Peyer's patch (tissue), 4 donors: ENCODE measurements around the gene SYDE1. TPM values are rescaled to one million over a fixed set of nuclear protein-coding genes. Genes with fewer than 3 reads are reported as not detected.

Experiments used
- DNase-seq, 3 donors: peaks; one replicate each; pipeline ENCODE4 v3.0.0-alpha.2; 2017 to 2019
- H3K27ac ChIP-seq, 4 donors: fragments of 200-600 bp; sonication (generic); one replicate each; pipeline ENCODE4 v1.5.1; 2016 to 2019
- H3K27me3 ChIP-seq, 2 donors: fragments of 200-600 bp; sonication (generic); one replicate each; pipeline ENCODE4 v1.5.1; 2019
- H3K36me3 ChIP-seq, 3 donors: fragments of 200-600 bp; sonication (generic); one replicate each; pipeline ENCODE4 v1.5.1; 2016 to 2019
- H3K4me1 ChIP-seq, 4 donors: fragments of 200-600 bp; sonication (generic); one replicate each; pipeline ENCODE4 v1.5.1; 2016 to 2019
- H3K4me3 ChIP-seq, 4 donors: fragments of 200-600 bp; sonication (generic); 1 replicate in 3 of 4; 2 replicates in 1 of 4; pipeline ENCODE4 v1.5.1; 2016 to 2019; ENCODE audit warnings: mild to moderate bottlenecking in 1 of 4
- H3K9me3 ChIP-seq, 4 donors: fragments of 200-600 bp; sonication (generic); one replicate each; pipeline ENCODE4 v1.5.1; 2016 to 2019; ENCODE audit warnings: mild to moderate bottlenecking in 1 of 4
- POLR2A ChIP-seq, 2 donors: fragments of 450-650 bp; IDR thresholded peaks; one replicate each; pipeline ENCODE4 v1.5.1; 2017; ENCODE audit warnings: antibody characterized with exemption in 2 of 2, mild to moderate bottlenecking in 2 of 2, moderate library complexity in 2 of 2
- small RNA-seq, 2 donors: library from RNA; depleted of rRNA; stranded (forward); fragments of <200 nt; gene quantifications; one replicate each; pipeline ENCODE3, GENCODE V24; 2016
- total RNA-seq, 4 donors: library from RNA; depleted of rRNA; stranded (reverse); fragments of >200 nt; gene quantifications; one replicate each; pipeline ENCODE4 v1.1.0, GENCODE V29; 2016
- TF ChIP-seq, protein P1 (sequence below), 6 experiments: fragments of 450-650 bp in 4 of 6; fragments of 200-600 bp in 2 of 6; sonication (generic) in 1 of 6; IDR thresholded peaks; one replicate each; pipeline ENCODE4 v1.5.1; 2017 to 2019; ENCODE audit warnings: antibody characterized with exemption in 6 of 6, mild to moderate bottlenecking in 3 of 6, moderate library complexity in 1 of 6

Gene SYDE1
- total RNA-seq, 4 donors from 2014 or later, result 2.3 to 7.4 (median 6.2) TPM

- TF ChIP-seq POLR2A (IDR thresholded peaks at IDR 0.05), result no peak
- TF ChIP-seq, protein P1, sequence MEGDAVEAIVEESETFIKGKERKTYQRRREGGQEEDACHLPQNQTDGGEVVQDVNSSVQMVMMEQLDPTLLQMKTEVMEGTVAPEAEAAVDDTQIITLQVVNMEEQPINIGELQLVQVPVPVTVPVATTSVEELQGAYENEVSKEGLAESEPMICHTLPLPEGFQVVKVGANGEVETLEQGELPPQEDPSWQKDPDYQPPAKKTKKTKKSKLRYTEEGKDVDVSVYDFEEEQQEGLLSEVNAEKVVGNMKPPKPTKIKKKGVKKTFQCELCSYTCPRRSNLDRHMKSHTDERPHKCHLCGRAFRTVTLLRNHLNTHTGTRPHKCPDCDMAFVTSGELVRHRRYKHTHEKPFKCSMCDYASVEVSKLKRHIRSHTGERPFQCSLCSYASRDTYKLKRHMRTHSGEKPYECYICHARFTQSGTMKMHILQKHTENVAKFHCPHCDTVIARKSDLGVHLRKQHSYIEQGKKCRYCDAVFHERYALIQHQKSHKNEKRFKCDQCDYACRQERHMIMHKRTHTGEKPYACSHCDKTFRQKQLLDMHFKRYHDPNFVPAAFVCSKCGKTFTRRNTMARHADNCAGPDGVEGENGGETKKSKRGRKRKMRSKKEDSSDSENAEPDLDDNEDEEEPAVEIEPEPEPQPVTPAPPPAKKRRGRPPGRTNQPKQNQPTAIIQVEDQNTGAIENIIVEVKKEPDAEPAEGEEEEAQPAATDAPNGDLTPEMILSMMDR (IDR thresholded peaks at IDR 0.05), result no peak
- Histone ChIP-seq H3K4me3 (no peak overlapping the region), H3K9me3 (no peaks in the 10 kb centered on the region), H3K36me3 (no peaks in the 10 kb centered on the region), H3K27ac (no peak overlapping the region), H3K27me3 (no peaks in the 10 kb centered on the region), H3K4me1 (no peaks in the 10 kb centered on the region)
- no peak for DNase-seq
These were observed 48.1 kb downstream of the SYDE1 start for GRCh38 chr19:15155296-15155695.

DNA sequence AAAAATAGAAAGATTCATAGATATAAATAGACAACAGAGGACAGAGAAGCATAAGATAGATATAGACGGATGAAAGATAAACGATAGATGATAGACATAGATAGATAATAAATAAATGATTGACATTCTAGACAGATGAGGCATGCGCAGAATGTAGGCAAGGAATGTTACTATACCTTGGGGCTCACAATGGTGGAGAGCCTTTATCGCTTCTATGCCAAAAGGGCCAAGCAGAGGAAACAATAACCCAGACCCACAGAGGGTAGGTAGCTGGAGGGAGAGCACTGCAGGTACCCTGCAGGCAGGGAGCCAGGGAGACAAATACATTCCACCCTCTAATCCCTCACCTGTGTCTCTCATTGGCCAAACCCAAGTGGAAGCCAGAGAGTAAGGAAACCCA lies 49.2 kb downstream of the SYDE1 start:
- Histone ChIP-seq H3K9me3 (no peaks in the 10 kb centered on the region), H3K27me3 (no peaks in the 10 kb centered on the region), H3K4me1 (no peaks in the 10 kb centered on the region), H3K36me3 (no peaks in the 10 kb centered on the region), H3K27ac (no peak overlapping the region), H3K4me3 (no peak overlapping the region)
- DNase-seq, result no peak
- no peak for TF ChIP-seq POLR2A (IDR thresholded peaks at IDR 0.05)
- TF ChIP-seq, protein P1 (IDR thresholded peaks at IDR 0.05), result no peak

DNA sequence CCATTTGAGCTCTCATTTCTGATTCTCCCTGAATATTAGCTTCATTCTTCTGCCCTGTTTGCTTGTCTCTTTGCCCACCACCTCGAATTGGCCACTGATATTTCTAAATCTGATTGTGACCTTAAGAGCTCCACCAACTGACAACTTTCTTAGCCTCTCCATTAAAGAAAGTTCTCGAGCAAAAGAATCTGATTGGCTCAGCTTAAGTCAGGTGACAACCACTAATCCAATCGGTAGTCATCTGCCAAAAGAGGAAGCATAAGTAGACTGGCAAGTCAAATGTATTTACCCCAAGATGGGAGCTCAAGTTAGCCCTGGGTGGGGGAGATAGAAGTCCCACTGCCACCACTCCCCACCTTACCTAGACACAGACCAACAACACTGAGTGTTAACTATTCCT lies 52.0 kb downstream of the SYDE1 start:
- Histone ChIP-seq H3K27ac (no peak overlapping the region), H3K9me3 (no peaks in the 10 kb centered on the region), H3K27me3 (no peaks in the 10 kb centered on the region), H3K4me1 (no peaks in the 10 kb centered on the region), H3K4me3 (no peak overlapping the region), H3K36me3 (no peaks in the 10 kb centered on the region)
- TF ChIP-seq POLR2A (IDR thresholded peaks at IDR 0.05), result no peak
- TF ChIP-seq, protein P1 (IDR thresholded peaks at IDR 0.05), result no peak
- no peak for DNase-seq

GRCh38 chr19:15161028-15161984 lies 54.1 kb downstream of the SYDE1 start:
- peaks cover 0 to 18% (median 6%) of the 10 kb centered on the region in 4 donors for H3K9me3 ChIP-seq
- no peak for TF ChIP-seq POLR2A (IDR thresholded peaks at IDR 0.05)
- TF ChIP-seq, protein P1 (IDR thresholded peaks at IDR 0.05), result peak in 4 of 6 experiments; percentile 14 to 37 (median 24)
- no peaks in the 10 kb centered on the region for H3K27me3 ChIP-seq
- H3K4me3 ChIP-seq, result no peak overlapping the region
- DNase-seq, result peak in 1 of 3 donors; percentile 50
- no peak overlapping the region for H3K27ac ChIP-seq
- no peaks in the 10 kb centered on the region for H3K4me1 ChIP-seq
- no peaks in the 10 kb centered on the region for H3K36me3 ChIP-seq

Small RNA genes within 50 kb of the gene (small RNA-seq; reads per million reads assigned to genes)
- gene RNU6-782P, result 0 reads per million in 2 donors

Other genes starting within 250 kb of the SYDE1 start
- not detected for gene OR7A17, start 221.3 kb upstream of the SYDE1 start, total RNA-seq
- gene OR7C2, start 165.9 kb upstream of the SYDE1 start, total RNA-seq, result not detected
- gene SLC1A6, start 127.5 kb upstream of the SYDE1 start, total RNA-seq, result not detected
- not detected for gene CASP14, start 57.9 kb upstream of the SYDE1 start, total RNA-seq
- gene OR1I1, start 25.2 kb upstream of the SYDE1 start, total RNA-seq, result not detected
- 10 to 100 TPM in 2 of 4 donors, 1 to 10 TPM in 2; 2.6 to 16.5 (median 8.9) TPM for gene NOTCH3, start 93.6 kb downstream of the SYDE1 start, total RNA-seq
- gene EPHX3, start 125.0 kb downstream of the SYDE1 start, total RNA-seq, result not detected
- 100 to 1,000 TPM in 1 of 4 donors, 10 to 100 TPM in 3; 51.0 to 148 (median 77.5) TPM for gene BRD4, start 225.1 kb downstream of the SYDE1 start, total RNA-seq